Mucosa of gallbladder (tissue), 1 donor: ENCODE results near the gene HLA-DOB. TPM values are rescaled to one million over a fixed set of nuclear protein-coding genes. Genes with fewer than 3 reads are reported as not detected.

ENCODE experiments used
- DNase-seq: peaks from one replicate; pipeline ENCODE4 v3.0.0-alpha.2; 2020; ENCODE audit warnings: low spot score
- total RNA-seq: library from RNA; stranded (reverse); gene quantifications from one replicate; pipeline ENCODE4 v1.2.1, GENCODE V29; 2021
- donor health status: DM: no; HTN: no; CAD: no.

HLA-DOB gene
- total RNA-seq = 0.69 TPM

- DNase-seq = no peak
Measured at GRCh38 chr6:32816746-32817204, at the start of gene HLA-DOB. Gene HLA-DOB, minus strand, starts transcription at chr6:32817002. Its CDS starts 51 bp downstream, at chr6:32816951.

DNA sequence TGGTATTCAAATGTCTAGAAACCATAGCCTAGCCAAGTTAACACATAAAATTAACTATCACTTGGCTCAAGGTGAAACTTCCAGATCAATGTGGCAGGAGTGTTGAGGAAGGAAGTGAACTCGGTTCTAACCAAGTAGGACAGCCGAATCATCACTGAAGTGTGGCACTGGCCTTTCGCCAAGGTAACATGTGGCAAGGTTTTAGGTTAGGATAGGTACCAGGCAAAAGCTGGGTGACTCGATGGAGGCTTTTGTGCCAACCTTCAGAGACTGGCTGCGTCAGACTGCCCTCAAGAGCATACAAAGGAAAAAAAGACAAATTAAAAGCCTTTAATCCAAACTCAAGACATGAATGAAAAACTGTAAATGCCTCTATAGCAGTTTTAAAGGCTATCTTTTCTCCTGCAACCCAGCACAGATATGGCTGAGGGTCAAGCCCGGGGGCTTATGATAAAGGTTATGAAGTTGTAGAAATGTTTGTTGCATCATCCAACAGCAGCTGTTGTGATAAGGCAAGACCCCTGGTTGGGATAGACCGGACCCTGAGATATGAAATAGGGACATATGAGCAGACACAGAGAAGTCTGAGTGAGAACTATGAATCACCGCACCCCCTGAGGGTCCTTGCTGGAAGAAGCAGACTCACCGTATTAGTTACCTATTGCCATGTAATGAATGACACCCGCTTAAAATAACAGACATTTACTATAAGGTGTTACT is 49.1 kb upstream of the HLA-DOB start:
- DNase-seq = no peak

GRCh38 chr6:32862725-32863124 is 45.9 kb upstream of the HLA-DOB start:
- DNase-seq = no peak

DNA sequence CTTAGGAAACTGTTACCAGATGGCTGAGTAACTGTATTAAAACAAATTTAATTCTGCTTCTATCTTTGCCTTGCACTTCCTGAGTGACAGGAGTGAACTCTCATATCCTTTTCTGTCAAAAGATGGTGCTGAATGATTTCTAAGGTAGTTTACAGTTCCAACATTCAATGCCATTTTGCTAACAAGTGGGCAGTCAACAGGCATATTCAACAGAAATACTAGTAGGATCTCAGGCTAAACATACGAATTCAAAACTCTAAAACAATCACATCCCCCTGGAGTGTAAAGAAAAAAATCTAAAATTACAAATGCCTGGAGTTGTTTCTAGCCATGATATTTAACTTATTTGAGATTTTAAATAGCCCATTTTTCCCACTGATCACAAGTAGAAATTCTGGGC is 43.9 kb upstream of the HLA-DOB start:
- no peak for DNase-seq

DNA sequence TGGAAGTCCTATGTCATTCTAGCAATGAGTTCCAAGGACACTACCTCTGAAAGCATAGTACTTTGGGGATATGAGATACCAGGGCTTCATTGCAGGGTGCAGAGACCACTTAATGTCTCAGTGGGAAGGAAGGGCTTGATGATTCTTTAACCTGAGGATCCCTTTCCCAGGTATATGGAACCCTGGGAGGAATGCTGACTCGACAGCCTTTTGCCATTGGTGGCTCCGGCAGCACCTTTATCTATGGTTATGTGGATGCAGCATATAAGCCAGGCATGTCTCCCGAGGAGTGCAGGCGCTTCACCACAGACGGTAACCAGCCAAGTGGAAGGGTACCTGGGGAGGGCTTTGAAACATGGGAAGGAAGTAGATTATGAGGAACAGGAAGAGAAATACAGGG is 41.4 kb upstream of the HLA-DOB start:
- DNase-seq = no peak

GRCh38 chr6:32857156-32857891 is 40.5 kb upstream of the HLA-DOB start:
- DNase-seq = no peak

- DNase-seq = no peak
Measured at GRCh38 chr6:32855467-32856174, 38.8 kb upstream of the HLA-DOB start.

GRCh38 chr6:32854376-32855178 is 37.8 kb upstream of the HLA-DOB start:
- DNase-seq = peak; percentile 48

- DNase-seq = peak; percentile 95
Measured at GRCh38 chr6:32853541-32854375, 37.0 kb upstream of the HLA-DOB start, which contains the start of the genes PSMB9 and TAP1. Gene PSMB9, plus strand, starts transcription at chr6:32854192. Its CDS starts 38 bp downstream, at chr6:32854230. Gene TAP1, minus strand, starts transcription at chr6:32853704. Its CDS starts 68 bp downstream, at chr6:32853636.

DNA sequence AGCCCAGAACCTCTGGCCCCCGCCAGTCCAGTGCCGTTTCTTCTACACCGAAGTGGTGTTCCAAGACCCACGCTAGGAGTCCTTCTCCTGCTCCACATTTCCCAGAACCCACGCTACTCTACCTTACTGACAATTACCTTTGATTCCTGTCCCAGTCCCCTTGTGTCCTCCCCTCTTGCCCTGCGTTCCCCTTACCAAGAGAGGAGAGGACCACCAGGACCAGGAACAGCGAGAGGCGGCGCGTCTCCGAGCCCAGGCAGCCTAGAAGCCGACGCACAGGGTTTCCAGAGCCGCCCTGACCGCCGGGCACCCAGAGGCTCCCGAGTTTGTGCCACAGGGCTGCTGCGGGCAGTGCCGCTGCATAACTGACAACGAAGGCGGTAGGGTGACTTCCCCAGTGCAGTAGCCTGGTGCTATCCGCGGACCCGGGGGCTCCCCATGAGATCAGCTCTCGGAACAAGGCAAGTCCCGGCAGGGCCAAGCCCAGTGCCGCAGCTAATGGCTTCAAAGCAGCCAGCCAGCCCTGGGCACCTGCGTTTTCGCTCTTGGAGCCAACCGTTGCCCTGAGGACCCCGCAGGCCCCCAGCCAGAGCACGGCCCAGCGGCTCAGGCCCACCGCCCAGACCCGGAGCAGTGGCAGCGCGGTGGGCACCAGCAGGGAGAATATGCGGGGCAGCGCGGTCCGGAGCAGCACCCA is 36.2 kb upstream of the HLA-DOB start:
- peak; percentile 38 for DNase-seq

DNA sequence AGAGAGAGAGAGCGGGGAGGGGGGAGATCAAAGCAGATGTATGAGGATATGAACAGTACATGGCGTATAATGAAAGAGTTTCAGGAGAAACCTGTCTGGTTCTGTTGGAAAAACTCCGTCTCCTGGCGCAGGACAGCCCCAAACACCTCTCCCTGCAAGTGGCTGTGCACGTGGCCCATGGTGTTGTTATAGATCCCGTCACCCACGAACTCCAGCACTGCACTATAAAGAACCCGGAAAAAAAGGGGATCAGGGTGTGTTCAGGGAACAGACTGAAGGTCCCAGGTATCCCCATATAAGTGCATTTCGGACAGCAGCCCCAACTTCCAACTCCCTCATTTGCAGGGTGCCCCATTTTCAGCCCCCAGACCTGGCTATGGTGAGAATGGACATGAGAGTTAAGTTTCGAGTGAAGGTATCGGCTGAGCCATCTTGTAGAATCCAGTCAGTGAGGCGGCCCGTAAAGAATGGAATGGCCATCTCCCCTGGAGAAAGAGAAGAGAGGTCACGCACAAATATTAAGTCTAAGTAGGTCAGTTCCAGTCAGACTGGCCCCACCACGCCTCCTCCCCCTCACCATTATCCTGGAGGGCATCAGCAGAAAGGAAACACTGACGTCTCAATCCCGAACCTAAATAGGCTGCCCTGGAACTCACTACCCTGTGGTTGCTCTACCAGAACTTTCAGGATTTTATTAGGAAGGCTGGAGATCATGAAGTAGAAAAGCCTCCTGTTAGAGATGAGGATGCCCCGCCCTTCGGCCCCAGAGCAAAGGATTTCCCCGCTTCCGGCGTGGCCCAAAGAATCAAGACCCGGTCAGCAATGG is 35.4 kb upstream of the HLA-DOB start:
- DNase-seq = no peak

DNA sequence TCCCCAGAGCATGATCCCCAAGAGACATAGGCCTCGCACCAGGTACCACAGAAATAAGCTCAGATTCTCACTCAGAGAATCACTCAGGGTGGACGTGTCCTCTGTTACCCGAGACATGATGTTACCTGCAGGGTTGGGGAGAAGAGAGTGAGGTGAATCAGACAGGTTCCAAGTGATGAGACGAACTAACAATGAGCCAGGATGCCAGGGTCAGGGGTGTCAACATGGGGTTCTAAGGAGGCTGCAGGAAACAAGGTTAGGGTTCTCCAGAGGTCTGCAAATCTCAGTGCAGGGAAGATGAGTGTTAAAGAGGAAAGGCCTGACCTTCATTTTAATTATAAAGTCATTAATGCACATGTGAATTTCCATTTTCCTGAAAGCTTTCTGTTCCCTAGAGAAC is 34.2 kb upstream of the HLA-DOB start:
- DNase-seq = no peak

- no peak for DNase-seq
Measured at GRCh38 chr6:32849126-32849525, 32.3 kb upstream of the HLA-DOB start.

DNA sequence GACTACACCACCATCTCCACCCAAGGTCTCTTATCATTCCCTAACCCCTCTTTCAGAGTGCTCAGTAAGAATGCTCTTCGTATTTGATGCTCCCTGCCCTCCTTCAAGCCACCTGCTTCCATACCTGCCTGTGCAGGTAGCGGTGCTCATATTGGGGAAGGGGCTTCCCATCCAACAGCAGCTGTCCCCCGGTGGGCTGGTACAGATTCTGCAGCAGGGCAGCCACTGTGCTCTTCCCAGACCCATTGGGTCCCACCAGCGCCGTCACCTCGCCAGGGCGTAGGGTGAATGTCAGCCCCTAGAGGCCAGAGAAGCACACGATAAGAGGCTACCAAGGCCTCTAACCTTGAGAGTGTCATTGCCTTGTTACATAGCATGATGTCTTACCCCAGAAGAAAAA is 31.0 kb upstream of the HLA-DOB start:
- DNase-seq = no peak

DNA sequence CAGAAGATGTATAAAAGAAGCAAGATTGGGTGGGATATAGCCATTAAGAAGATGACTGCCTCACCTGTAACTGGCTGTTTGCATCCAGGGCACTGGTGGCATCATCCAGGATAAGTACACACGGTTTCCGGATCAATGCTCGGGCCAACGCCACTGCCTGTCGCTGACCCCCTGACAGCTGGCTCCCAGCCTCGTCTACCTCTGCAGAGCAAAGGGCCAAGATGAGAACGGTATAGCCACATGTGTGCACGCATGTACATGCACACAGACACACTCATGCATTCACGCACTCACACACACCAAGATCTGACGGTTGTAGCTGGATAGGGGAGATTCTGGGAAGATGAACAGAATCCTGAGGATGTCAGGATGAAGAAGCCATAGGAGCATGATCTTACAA is 30.2 kb upstream of the HLA-DOB start:
- DNase-seq = no peak

GRCh38 chr6:32845384-32845884 is 28.6 kb upstream of the HLA-DOB start:
- no peak for DNase-seq

DNA sequence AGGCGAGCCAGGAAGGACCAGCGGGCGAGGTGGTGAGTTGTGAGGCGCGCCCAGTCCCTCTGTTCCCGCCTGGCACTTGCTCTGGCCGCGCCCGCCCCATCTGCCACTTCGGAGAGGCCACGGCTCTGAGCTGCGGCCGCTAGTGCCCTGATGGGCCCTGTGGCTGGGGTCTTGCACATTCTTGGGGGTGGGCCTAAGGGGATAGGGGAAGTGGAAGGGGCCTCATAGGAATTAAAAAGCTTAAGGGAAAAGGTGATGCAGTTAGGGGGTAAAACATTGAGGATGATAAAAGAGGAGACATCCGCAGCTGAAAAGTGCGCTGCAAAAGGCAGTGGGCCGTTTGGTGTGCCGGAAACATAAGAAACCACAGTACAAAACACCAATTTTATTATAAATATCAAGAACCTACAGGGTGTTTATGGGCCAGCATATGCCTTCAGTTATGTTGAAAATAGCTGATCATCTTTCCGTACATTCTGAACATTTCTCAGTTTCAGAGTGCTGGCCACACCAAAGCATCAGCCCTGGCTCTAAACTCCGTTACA is 28.1 kb upstream of the HLA-DOB start:
- no peak for DNase-seq

GRCh38 chr6:32843979-32844838 is 27.4 kb upstream of the HLA-DOB start, which contains the start of gene PSMB8:
Gene PSMB8, minus strand, starts transcription at chr6:32844047. Its CDS starts 51 bp downstream, at chr6:32843996.
- DNase-seq = peak; percentile 98
